Fibroblast of gingiva (primary cell): ENCODE measurements around the gene IRS2.

Experiments
- DNase-seq: peaks from one replicate; pipeline ENCODE4 v3.0.0-alpha.2; 2011; ENCODE audit warnings: low read depth

Gene IRS2

DNA sequence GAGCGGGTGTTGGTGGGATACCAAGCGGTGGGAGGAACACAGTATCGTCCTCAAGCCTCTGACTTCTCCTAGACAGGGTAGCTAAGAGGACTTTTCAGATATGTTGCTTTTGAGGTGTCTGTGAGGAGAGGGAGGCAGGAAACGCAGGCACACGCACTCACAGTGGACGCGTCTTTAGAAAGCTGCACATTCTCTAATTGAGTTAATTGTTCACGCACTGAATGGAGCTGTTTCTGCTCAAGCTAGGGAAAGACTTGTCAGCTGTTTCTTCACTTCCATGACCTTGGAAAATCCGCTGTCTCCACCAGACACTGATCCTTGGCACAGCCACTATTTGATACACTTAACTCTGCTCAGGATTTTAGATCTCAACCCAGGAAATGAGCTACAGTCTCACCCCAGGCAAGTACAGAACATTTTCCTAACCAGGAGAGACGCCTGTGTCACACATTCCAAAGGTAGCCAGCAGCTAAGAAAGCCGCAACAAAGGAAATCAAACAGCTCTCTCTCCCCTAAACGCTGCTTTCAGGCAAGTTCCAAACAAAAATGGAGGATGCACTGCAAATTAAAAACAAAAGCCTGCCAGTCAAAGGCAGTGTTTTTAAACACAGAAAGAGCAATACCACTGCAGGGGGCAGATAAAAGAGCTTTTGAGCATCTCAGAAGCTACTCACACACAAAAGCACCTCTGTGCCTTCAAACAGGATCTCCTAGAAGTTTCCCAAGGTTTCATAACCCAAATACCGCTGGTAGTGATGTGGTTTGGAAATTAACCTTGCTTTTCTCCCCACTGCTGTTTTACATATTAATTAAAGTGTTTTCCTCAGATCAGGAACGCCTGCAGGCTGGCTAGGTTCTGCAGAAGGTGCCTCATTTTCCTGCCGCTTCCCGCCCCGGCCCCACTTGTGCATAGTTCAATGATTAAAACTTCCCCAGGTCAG lies 57.3 kb downstream of the IRS2 start:
- no peak for DNase-seq

DNA sequence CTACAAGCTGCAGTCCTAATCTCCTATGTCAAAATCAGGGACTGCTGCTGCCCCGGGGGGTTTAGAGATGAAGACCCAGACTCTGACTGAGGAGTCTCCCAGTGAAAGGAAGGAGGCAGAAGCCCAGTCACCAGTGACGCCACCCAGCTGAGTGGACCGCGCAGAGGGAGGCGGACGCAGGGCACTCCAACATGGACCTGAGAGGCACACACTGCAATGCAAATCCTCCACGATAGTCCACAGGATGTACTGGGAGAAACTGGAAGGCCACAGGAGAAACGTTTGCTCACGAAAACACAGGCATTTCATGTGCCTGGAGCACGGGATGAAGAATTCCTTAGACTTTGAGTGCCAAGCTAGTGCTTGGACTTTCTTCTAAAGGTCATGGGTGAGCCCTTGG lies 58.3 kb downstream of the IRS2 start:
- no peak for DNase-seq

DNA sequence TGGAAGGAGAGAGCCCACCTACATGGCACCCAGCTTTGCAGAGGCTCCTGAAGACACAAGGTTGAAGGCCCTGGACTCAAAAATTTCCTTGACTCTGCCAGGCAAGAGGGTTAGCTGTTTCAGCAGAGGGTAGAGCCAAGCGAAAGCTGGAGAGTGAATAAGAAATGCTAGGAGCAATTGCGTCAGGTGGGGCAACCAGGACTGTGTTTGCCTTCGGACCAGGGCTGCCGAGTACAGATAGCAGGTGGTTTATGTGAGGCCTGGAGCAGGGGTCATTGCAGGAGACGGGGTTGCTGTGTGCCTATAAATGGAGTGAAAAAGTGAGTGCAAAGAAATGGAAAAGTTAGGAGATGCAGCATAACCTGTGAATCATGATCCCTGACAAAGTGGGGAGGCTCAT lies 59.1 kb downstream of the IRS2 start:
- no peak for DNase-seq

DNA sequence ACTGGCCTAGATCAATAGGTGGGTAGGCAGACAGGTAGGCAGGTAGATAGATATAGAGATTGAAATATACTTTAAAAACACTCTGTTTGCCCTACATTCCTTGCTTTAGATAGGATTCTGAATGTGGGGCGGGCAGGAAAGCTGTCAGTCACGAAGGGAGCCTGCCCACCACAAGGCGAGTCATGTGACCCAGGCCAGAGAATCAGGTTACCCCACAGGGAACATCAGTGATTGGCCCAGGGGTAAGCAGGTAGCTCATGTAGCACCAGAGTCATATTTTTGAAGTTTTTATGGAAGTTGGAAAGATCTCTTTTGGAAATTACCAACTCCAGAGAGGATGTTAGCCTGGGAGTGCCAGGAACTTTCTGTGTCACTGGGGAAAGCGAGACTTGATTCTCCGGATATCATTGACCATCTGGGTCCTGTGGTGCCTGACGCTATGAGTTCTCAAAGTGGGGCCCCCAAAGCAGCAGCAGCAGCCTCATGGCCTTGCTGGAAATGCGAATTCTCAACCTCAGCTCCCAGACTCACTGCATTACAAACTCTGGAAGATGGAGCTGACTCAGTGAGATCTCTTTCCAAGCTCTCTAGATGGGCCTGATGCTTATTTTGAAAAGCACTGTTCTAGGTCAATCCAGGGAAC lies 60.3 kb downstream of the IRS2 start:
- DNase-seq: no peak

DNA sequence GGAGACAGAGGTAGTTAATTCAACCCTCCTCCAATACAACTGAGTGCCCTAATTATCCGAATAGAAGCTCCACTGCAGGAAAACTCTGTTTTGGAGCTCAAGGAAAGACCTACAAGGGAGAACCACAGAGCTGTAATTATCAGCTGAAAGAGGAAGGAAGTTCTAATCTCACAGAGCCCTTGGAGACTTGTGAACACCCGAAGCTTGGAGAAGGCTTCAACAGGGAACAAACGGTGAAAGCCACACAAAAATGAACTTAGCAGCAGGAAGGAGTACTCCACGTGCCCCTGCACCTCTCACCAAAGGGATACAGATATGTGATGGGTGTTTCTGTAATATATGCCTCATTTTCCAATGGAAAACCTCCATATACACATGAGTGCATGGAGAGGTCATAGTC lies 61.1 kb downstream of the IRS2 start:
- DNase-seq: no peak

DNA sequence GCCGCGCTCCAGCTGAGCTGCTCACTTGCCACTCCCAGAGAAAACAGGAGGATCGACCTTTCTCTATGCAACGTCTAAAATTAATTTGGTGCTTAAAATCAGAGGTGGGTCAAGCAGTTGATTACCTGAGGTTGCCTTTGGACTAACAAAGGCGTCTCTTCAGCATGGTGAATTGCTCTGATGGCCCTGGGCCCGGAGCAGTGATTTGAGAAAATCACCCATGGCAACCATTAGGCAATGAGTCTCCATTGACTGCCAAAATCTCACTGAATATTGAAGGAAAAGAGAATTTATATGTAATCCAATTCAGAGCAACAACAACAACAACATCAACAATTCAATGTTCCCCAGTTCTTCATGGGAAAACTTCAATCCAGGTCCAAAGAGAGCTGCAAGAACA lies 61.8 kb downstream of the IRS2 start:
- peak; percentile 14 for DNase-seq

DNA sequence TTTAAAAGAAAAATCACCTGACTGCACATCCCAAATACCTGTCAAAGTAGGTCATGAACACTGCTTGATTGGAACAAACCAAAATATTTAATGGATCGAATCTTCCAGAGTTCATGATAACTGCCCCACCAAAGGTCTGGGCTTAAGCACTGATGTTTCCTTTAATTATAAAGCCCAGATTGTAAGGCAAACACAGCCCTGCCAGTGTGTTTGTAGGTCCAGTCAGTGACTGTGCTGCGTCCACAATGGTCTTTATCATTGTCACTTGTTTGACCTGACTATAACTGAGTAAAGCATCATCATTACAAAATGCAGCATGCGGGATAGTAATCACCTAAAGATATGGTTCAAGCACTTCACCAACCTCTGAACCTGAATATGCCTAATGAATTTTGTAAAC lies 63.3 kb downstream of the IRS2 start:
- DNase-seq: no peak

DNA sequence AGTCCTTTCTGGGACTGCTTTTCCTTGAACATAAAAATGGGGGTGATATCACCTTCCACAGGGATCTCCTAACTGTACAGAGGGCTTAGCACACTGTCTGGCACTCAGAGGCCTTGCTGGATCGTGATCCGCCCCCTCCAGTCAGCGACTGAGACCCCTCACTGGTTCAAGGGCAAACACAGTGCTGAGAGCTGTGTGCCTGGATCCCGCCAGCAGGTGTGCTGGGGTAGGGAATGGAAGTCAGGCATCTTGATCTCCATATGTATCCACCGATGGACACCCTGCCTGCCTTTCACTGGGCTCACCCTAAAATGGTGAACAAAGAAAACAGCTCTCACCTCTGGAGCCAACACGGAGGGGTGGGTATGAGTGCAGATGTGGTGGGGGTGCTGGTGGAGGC lies 64.3 kb downstream of the IRS2 start:
- no peak for DNase-seq

DNA sequence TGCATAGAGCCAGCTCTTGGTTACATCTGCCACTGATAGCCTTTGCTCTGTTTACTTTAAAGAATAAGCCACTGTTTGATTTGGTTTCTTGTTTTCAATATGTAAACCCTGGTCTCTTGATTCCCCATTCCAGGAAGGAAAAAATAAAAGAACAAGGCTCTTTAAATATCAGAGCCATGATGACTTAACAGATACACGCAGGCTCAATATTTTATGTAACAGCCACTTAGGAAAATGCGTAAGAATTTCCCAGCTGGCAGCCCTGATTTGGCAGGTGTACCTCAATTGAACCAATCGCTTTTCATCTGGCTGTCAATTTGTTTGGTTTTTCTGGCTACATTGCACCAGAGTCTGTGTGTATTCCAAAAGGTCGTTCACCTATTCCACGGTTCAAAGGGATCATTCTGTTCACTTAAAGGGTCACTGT lies 65.6 kb downstream of the IRS2 start:
- no peak for DNase-seq

DNA sequence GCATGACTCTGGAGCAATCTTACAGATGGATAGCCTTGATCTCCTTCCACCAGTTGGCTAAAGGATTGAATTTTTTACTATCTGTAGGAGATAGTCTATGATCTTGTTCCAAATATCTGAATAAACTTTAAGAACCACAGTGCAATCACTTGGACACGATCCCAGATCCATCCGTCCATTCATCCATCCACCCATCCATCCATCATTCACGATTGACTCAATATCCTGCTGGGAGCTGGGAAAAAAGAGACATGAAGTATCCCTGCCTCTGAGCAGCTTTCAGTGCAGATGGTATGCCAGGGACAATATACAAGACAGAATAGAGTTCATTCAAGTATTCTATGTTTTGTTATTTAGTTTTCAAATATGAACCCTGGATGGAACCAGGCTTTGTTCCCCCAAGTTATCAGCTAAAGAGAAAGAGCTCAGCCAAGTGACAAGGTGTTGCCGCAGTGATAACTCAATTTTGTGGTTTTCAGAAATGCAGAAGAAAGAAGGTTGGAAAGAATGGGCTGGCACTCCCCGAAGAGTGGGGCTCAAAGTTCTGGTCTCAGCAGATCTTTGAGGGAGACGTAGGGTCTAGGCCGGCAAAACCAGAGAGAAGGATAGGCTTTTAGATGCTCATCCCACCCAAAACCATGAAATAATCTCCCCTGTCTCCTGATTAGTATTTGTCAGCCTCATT lies 66.3 kb downstream of the IRS2 start:
- no peak for DNase-seq

DNA sequence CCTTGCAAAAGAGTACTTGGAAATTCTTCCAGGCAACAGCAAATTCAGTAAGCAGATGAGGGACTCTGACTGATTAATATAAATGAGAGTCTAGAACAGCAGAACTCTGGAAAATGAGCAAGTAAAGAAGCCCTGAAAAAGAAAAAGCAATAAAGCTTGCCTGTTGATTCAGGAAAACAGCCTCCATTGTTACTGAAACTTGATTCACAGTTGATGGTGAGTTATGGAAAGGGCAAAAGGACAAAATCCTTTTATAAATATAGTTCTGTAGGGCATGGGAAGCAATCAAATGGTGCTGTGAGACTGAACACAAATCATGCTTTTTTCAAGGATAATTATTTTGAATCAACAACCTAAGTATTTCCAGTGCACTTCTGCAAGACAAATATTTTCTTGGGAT lies 67.7 kb downstream of the IRS2 start:
- no peak for DNase-seq

DNA sequence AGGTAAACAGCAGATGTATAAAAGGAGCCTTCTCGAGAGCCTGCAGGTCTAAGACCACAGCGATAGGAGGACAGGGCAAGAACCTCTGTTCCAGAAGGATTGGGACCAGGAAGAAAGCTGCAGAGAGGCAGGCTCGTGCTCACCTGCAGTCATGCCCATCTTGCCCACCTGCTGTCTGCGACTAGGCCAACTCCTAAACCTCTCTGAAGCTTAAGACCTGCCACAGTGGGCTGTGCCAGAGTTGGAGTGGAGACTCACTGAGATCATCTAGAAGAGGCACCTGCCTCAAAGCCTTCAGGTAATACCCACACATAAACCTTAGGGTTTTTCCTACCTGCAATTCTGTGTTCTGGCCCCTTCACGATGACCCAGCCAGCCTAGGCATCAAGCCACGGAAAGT lies 68.7 kb downstream of the IRS2 start:
- no peak for DNase-seq

DNA sequence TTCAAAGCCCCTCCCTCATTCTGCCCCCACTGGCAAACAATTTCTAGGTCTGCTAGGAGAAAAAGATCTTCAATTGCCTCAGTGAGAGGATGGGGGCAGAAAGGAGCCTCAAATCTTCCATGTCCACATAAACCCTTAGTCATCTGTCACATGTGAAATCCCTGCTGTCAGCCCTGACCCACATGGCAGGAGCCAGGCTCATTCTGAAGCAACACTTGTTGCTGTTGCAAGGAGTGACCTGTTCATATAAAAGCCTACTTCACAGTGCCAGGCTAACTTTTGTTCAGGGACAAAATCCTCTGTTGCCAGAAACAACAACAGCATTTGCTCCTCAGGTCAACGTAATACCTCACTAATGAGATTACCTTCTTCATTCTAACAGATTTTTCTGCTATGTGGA lies 70.5 kb downstream of the IRS2 start:
- DNase-seq: peak; percentile 77

DNA sequence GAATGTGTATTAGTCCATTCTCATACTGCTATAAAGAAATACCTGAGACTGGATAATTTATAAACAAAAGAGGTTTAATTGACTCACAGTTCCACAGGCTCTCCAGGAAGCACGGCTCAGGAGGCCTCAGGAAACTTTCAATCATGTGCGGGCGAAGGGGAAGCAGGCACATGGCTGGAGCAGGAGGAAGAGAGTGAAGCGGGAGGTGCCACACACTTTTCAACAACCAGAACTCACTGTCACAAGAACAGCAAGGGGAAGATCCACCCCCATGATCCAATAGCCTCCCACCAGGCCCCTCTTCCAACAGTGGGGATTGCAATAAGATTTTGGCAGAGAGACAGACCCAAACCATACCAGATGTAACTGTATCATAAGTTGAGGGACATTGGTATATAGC lies 72.7 kb downstream of the IRS2 start:
- no peak for DNase-seq

DNA sequence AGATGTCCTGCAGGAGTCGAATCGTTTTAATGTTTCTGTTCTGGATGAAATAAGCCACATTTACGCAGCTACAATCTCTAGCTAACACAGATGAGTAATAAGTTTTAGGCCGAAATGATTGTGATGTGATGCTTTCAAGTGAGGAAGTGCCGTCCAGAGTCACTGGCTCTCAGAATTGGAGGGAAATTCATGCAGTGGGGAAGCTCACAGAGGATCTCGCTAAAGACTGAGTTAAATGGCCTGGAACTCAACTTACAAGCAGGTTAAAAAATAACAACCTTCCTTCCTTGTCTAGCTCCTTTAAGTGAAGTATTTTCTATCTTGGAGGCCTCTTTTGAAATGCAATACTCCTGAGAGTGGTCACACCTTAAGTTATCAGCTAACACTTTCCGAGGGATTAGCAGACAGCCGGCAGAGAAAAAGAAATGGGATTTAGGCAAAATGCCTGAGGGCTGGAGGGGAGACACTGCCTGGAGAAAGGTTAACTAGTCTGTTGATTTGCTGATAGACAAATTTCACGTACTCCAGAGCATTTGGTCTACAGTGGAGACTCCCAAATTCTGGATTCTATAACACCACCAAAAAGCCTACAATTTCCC lies 74.2 kb downstream of the IRS2 start:
- no peak for DNase-seq

DNA sequence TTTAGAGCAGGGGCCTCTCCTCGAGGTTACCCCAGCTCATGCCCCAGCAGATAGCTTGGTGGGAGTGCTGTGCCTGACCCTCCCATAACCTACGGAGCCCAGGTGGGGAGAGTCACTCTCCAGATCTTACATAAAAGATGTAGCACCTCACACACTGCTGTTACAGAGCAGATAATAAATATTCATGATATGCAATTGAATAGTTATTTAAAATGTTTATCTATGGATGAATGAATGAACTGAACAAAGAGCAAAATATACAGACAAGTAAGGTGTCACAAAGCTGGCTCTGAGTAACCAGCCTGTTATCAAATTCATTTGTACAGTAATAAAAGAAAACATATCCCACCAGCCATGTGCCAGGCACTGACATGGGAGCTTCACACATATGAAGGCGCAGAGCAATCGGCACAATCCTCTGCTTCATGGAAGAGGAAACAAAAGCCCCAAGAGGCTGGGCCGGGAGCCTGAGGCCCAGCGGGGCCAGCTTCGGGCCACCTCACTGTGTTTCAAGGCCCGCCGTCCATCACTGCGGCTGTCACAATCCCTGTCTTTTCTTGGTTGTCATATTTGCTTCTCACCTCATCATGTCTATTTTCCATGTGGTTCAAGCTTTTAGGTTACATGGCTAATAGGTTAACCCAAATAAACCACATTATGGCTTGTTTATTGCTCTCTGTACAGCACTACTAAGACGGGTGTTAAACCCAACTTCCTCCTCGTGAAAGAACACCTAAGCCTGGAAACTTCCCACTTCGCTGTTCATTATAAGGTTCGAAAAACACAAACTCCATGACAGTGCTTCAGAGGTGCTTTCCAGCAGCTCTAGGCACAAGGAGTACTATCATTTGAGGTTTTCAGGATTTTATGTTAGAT lies 78.4 kb downstream of the IRS2 start:
- no peak for DNase-seq

DNA sequence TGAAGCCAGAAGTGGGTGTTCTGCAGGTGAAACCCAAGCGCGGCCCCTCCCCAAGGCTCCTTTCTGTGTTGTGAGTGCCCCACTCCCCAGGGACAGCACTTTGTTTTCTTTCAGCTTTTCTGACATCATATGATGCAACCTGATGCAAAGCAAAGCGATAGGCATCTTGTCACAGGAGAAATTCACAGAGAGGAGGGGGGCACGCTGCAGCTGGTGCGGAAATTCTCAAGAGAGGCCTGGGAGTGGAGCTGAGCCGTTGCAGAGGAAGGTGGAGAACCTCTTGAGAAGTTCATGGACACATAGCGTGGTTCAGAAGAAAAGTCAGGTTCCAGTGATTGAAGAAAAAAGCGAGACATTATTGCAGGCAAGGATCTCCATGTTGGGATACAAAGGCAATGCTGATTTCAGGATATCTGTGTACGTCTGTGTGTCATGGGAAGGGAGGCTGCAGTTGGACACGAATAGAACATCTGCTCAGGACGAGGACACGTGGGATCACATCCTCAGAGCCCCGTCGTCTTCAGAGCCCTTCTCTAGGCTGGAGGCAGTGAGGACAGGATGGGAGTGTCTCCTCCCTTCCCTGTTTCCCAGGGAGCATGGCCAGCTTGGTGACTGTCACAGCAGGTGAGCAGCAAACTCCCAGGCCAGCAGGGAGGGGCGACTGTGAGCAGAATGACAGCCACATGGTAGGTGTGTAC lies 79.2 kb downstream of the IRS2 start:
- DNase-seq: no peak

DNA sequence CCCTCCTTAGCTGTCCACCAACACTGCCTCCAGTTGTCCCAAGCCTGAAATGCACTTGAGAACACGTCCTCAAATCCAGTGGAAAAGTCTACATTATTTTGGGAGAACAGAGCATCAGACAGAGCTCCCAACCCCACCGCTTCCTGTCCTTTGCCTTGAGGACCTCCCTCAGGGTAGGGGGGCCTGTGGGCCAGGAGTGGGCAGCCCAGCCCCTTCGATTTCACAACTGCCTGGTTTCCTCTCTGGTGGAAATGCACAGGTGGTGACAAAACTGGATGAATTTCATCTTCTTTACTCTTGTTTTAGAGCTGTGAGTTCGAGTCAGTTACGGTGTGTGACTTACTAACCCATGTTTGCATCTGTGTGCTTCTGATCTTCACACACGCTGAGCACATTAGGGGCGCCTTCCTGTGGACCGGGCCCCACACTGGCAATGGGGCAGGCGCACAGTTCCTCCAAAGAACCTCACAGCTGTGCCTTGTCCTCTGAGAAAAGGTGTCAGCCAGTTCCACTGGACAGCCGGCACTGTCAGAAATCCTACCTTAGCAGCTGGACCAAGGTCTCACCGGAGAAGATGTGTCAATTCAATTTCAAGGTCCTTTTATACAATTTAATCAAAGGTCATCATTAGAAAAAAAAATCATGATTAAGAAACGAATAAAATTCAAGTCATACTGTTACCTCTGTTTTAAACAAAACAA lies 80.2 kb downstream of the IRS2 start:
- DNase-seq: no peak

DNA sequence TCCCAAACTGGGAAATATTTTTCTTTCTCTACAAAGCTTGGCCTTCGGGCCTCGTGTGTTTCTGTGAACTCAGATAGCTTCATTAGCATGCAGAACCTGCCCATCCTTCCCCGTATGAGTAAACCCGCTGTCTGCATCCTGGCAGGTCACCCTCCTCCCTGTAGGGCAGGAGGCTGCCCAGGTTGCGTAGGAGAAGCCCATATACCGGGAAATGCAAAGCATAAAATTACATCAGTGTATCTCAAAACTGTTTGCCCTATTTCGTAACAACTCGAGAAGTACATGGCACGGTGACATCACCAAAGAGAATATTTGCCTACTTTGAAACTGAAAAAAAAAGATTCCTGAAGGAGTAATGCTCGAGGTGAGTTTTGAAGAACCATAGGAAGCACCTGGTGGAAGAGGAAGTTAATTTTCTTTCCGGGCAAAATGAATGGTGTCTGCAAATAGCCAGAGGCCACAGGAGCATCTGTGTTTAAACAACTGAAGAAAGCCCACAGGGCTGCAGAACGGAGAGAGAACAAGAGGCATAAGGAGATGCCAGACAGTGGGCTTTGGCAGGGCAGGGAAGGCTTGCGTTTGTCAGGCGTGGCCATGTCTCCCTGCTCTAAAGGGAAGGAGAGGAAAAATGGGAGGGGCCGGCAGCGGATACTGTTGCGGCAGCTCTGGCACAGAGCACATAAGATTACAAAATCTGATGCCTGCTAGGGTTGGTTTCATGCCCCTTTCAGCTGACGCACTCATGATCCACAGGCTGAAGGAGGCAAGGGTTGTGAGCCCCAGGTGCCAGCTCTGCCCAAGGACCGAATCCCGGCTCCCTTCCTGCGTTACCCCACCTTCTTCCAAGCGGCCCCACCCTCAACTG lies 81.4 kb downstream of the IRS2 start:
- DNase-seq: peak; percentile 74
